Activated CD8-positive, alpha-beta memory T cell treated with anti-CD3 and anti-CD28 coated beads for 4 hours (primary cell): ENCODE data around the gene STIM2.
"Not testable (repeated sequence)": the region's sequence is repeated elsewhere in the genome, so short reads cannot be mapped to it uniquely, and the experiment has no call there.

Experiments used
- DNase-seq, 2 donors: peaks; one replicate each; pipeline ENCODE4 v3.0.0-alpha.2; 2020; ENCODE audit warnings: low read depth in 2 of 2

The STIM2 gene

GRCh38 chr4:26953366-26953765 is 92.7 kb downstream of the STIM2 start:
- no peak for DNase-seq

- no peak for DNase-seq
These were observed 93.3 kb downstream of the STIM2 start for GRCh38 chr4:26953770-26954423.

- no peak for DNase-seq
These were observed 94.6 kb downstream of the STIM2 start for GRCh38 chr4:26955241-26955640.

GRCh38 chr4:26958925-26959653 is 98.4 kb downstream of the STIM2 start:
- no peak for DNase-seq

GRCh38 chr4:26959654-26960047 is 99.0 kb downstream of the STIM2 start:
- DNase-seq, result no peak

- DNase-seq, result no peak
These were observed 102.1 kb downstream of the STIM2 start for GRCh38 chr4:26962720-26963119.

GRCh38 chr4:26964512-26964911 is 103.9 kb downstream of the STIM2 start:
- DNase-seq, result no peak

GRCh38 chr4:26964994-26965393 is 104.4 kb downstream of the STIM2 start:
- no peak for DNase-seq

- not testable (repeated sequence) for DNase-seq
These were observed 115.0 kb downstream of the STIM2 start for GRCh38 chr4:26975464-26976181.

GRCh38 chr4:26978387-26979053 is 117.9 kb downstream of the STIM2 start:
- DNase-seq, result no peak

- DNase-seq, result no peak
These were observed 124.3 kb downstream of the STIM2 start for GRCh38 chr4:26984896-26985295.

- peak in 1 of 2 donors; percentile 13 for DNase-seq
These were observed 125.2 kb downstream of the STIM2 start for GRCh38 chr4:26985873-26986272.

- no peak for DNase-seq
These were observed 126.5 kb downstream of the STIM2 start for GRCh38 chr4:26987191-26987590.

GRCh38 chr4:26991057-26991456 is 130.4 kb downstream of the STIM2 start:
- no peak for DNase-seq

- DNase-seq, result no peak
These were observed 132.2 kb downstream of the STIM2 start for GRCh38 chr4:26992657-26993361.

- DNase-seq, result no peak
These were observed 132.9 kb downstream of the STIM2 start for GRCh38 chr4:26993539-26993938.

GRCh38 chr4:26993967-26994366 is 133.3 kb downstream of the STIM2 start:
- DNase-seq, result no peak

- no peak for DNase-seq
These were observed 134.7 kb downstream of the STIM2 start for GRCh38 chr4:26995316-26995715.

- DNase-seq, result no peak
These were observed 136.1 kb downstream of the STIM2 start for GRCh38 chr4:26996745-26997144.

GRCh38 chr4:26999689-27000088 is 139.0 kb downstream of the STIM2 start:
- DNase-seq, result no peak

GRCh38 chr4:27000122-27000521 is 139.5 kb downstream of the STIM2 start:
- DNase-seq, result no peak

- DNase-seq, result no peak
These were observed 140.2 kb downstream of the STIM2 start for GRCh38 chr4:27000820-27001219.
